GM18873 (cell line): ENCODE results near the gene EHD3.

Experiments used
- ATAC-seq: cut with Tn5 transposase; IDR thresholded peaks from one replicate; pipeline ENCODE4 v1.9.1; 2021; ENCODE audit warnings: mild to moderate bottlenecking, moderate library complexity, moderate number of reproducible peaks; ENCODE audit not compliant: unreplicated experiment, low FRiP score

The EHD3 gene

GRCh38 chr2:31233741-31234682, at the start of gene EHD3:
TSS of gene EHD3 (plus strand) at chr2:31234152. CDS start at chr2:31234622, 470 bp downstream.
- ATAC-seq, result peak; percentile 95

- no peak for ATAC-seq
Measured at GRCh38 chr2:31187166-31187565, 46.8 kb upstream of the EHD3 start.

GRCh38 chr2:31188131-31188530, 45.8 kb upstream of the EHD3 start:
- no peak for ATAC-seq

- no peak for ATAC-seq
Measured at GRCh38 chr2:31189141-31189540, 44.8 kb upstream of the EHD3 start.

- no peak for ATAC-seq
Measured at GRCh38 chr2:31190188-31190587, 43.8 kb upstream of the EHD3 start.

GRCh38 chr2:31191931-31192330, 42.0 kb upstream of the EHD3 start:
- ATAC-seq, result no peak

GRCh38 chr2:31192396-31192795, 41.6 kb upstream of the EHD3 start:
- no peak for ATAC-seq

- ATAC-seq, result no peak
Measured at GRCh38 chr2:31192851-31193392, 41.0 kb upstream of the EHD3 start.

GRCh38 chr2:31193806-31194205, 40.1 kb upstream of the EHD3 start:
- no peak for ATAC-seq

- ATAC-seq, result no peak
Measured at GRCh38 chr2:31196622-31197021, 37.3 kb upstream of the EHD3 start.

GRCh38 chr2:31197166-31197565, 36.8 kb upstream of the EHD3 start:
- no peak for ATAC-seq

- ATAC-seq, result no peak
Measured at GRCh38 chr2:31197669-31198068, 36.3 kb upstream of the EHD3 start.

GRCh38 chr2:31199206-31199605, 34.7 kb upstream of the EHD3 start:
- ATAC-seq, result no peak

- ATAC-seq, result no peak
Measured at GRCh38 chr2:31200972-31201371, 33.0 kb upstream of the EHD3 start.

- ATAC-seq, result no peak
Measured at GRCh38 chr2:31202041-31202440, 31.9 kb upstream of the EHD3 start.

- no peak for ATAC-seq
Measured at GRCh38 chr2:31202833-31203232, 31.1 kb upstream of the EHD3 start.

- no peak for ATAC-seq
Measured at GRCh38 chr2:31203916-31204315, 30.0 kb upstream of the EHD3 start.

- no peak for ATAC-seq
Measured at GRCh38 chr2:31204783-31205182, 29.2 kb upstream of the EHD3 start.

- ATAC-seq, result no peak
Measured at GRCh38 chr2:31205186-31205585, 28.8 kb upstream of the EHD3 start.

GRCh38 chr2:31205613-31206012, 28.3 kb upstream of the EHD3 start:
- no peak for ATAC-seq

GRCh38 chr2:31207790-31208189, 26.2 kb upstream of the EHD3 start:
- no peak for ATAC-seq

- ATAC-seq, result no peak
Measured at GRCh38 chr2:31208240-31208639, 25.7 kb upstream of the EHD3 start.
